ENCODE results near the gene SPECC1L.

The SPECC1L gene

GRCh38 chr22:24428751-24429410, 158.2 kb downstream of the SPECC1L start:
- no peak for DNase-seq (ENCODE audit: low read depth)

GRCh38 chr22:24429411-24430365, 159.1 kb downstream of the SPECC1L start:
- DNase-seq (ENCODE audit: low read depth), result peak; percentile 62

GRCh38 chr22:24430431-24431308, 160.0 kb downstream of the SPECC1L start:
- DNase-seq (ENCODE audit: low read depth), result no peak

- DNase-seq (ENCODE audit: low read depth), result no peak
These were observed 160.8 kb downstream of the SPECC1L start for GRCh38 chr22:24431309-24432034.

- DNase-seq (ENCODE audit: low read depth), result no peak
These were observed 161.6 kb downstream of the SPECC1L start for GRCh38 chr22:24432059-24432853.

GRCh38 chr22:24433001-24433827, 162.6 kb downstream of the SPECC1L start:
- no peak for DNase-seq (ENCODE audit: low read depth)

GRCh38 chr22:24433828-24434470, 163.3 kb downstream of the SPECC1L start:
- DNase-seq (ENCODE audit: low read depth), result no peak

- peak; percentile 71 for DNase-seq (ENCODE audit: low read depth)
These were observed 164.1 kb downstream of the SPECC1L start for GRCh38 chr22:24434471-24435322.

GRCh38 chr22:24435323-24435645, 164.7 kb downstream of the SPECC1L start:
- DNase-seq (ENCODE audit: low read depth), result no peak

GRCh38 chr22:24435861-24436371, 165.3 kb downstream of the SPECC1L start:
- DNase-seq (ENCODE audit: low read depth), result no peak

GRCh38 chr22:24436553-24436952, 165.9 kb downstream of the SPECC1L start:
- no peak for DNase-seq (ENCODE audit: low read depth)

GRCh38 chr22:24437091-24437490, 166.5 kb downstream of the SPECC1L start:
- no peak for DNase-seq (ENCODE audit: low read depth)

GRCh38 chr22:24437741-24438328, 167.2 kb downstream of the SPECC1L start:
- DNase-seq (ENCODE audit: low read depth), result no peak

GRCh38 chr22:24440270-24440717, 169.7 kb downstream of the SPECC1L start:
- DNase-seq (ENCODE audit: low read depth), result no peak

- DNase-seq (ENCODE audit: low read depth), result no peak
These were observed 170.2 kb downstream of the SPECC1L start for GRCh38 chr22:24440718-24441405.

GRCh38 chr22:24441406-24442351, 171.0 kb downstream of the SPECC1L start:
- DNase-seq (ENCODE audit: low read depth), result no peak
